IPS-NIHi7 (cell line): ENCODE measurements around the gene APLN.

Experiments used
- DNase-seq: peaks from one replicate; pipeline ENCODE4 v3.0.0; 2012; ENCODE audit warnings: mixed read lengths; ENCODE audit errors: extremely low spot score

APLN gene

GRCh38 chrX:129641469-129641868 lies 13.3 kb downstream of the APLN start:
- DNase-seq = no peak

- no peak for DNase-seq
These were observed 14.0 kb downstream of the APLN start for GRCh38 chrX:129640737-129641136.

- peak; percentile 74 for DNase-seq
These were observed 15.8 kb downstream of the APLN start for GRCh38 chrX:129638917-129639316.

- DNase-seq = peak; percentile 84
These were observed 17.3 kb downstream of the APLN start for GRCh38 chrX:129637217-129638109.

GRCh38 chrX:129636175-129636681 lies 18.5 kb downstream of the APLN start:
- no peak for DNase-seq

GRCh38 chrX:129634541-129634940 lies 20.2 kb downstream of the APLN start:
- DNase-seq = peak; percentile 41

GRCh38 chrX:129632443-129632842 lies 22.3 kb downstream of the APLN start:
- no peak for DNase-seq

- DNase-seq = no peak
These were observed 22.9 kb downstream of the APLN start for GRCh38 chrX:129631849-129632248.

GRCh38 chrX:129629837-129630236 lies 24.9 kb downstream of the APLN start:
- no peak for DNase-seq

- DNase-seq = no peak
These were observed 28.7 kb downstream of the APLN start for GRCh38 chrX:129626026-129626425.

- DNase-seq = peak; percentile 50
These were observed 31.9 kb downstream of the APLN start for GRCh38 chrX:129622757-129623301.

GRCh38 chrX:129618997-129619396 lies 35.8 kb downstream of the APLN start:
- no peak for DNase-seq

- DNase-seq = no peak
These were observed 37.3 kb downstream of the APLN start for GRCh38 chrX:129617420-129617819.

- no peak for DNase-seq
These were observed 40.1 kb downstream of the APLN start for GRCh38 chrX:129614481-129615255.

GRCh38 chrX:129613596-129613995 lies 41.2 kb downstream of the APLN start:
- DNase-seq = no peak

- DNase-seq = no peak
These were observed 42.4 kb downstream of the APLN start for GRCh38 chrX:129612396-129612795.

- no peak for DNase-seq
These were observed 45.4 kb downstream of the APLN start for GRCh38 chrX:129609395-129609794.

- DNase-seq = no peak
These were observed 46.3 kb downstream of the APLN start for GRCh38 chrX:129608496-129608895.

- DNase-seq = peak; percentile 79
These were observed 47.8 kb downstream of the APLN start for GRCh38 chrX:129606918-129607317.

- peak; percentile 63 for DNase-seq
These were observed 53.8 kb downstream of the APLN start for GRCh38 chrX:129600981-129601424.

- no peak for DNase-seq
These were observed 54.8 kb downstream of the APLN start for GRCh38 chrX:129599996-129600395.

- no peak for DNase-seq
These were observed 55.3 kb downstream of the APLN start for GRCh38 chrX:129599499-129599898.
